GM12873 (cell line): Measurements from ENCODE around the gene CD300LD.

ENCODE experiments used
- CTCF ChIP-seq: IDR thresholded peaks from 2 replicates; pipeline ENCODE4 v1.5.1; 2012; ENCODE audit warnings: low read depth, mild to moderate bottlenecking, moderate library complexity, low read length, control low read depth; ENCODE audit not compliant: insufficient read depth; ENCODE audit errors: missing control alignments

Gene CD300LD

DNA sequence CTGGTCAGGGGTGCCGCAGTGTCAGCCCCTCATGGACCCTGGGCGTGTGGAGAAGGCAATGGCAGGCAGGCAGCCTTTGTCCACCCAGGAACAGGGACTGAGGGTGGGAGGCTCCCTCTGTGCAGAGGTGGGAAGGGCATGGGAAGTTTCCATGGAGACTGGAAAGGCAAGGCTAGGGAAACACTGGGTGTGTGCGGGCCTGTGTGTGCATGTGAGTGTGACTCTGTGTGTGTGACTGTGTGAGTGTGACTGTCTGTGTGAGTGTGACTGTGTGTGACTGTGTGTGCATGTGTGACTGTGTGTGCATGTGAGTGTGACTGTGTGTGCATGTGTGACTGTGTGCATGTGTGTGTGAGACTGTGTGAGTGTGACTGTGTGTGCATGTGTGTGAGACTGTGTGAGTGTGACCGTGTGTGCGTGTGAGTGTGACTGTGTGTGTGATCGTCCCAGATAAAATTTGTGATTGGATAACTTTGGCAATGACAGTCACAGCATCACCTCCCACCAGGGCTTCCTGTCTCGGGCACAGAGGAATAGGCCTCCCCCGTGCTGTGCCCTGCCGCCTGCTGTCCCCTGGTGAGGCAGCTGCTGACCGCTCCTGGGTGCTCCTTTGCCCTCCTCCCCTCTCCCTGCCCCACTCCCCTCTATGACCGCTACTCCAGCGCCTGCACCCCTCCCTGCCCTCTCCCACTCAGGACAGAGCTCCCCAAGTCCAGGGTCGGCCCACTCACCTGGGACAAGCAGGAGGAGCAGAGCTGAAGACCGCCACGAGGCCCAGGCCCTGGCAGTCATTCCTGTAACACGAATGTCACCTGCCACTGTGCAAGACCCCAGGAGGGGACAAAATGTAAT lies 46.9 kb downstream of the CD300LD start:
- TF ChIP-seq CTCF = no peak

GRCh38 chr17:74543891-74544760 lies 48.0 kb downstream of the CD300LD start:
- TF ChIP-seq CTCF = no peak

DNA sequence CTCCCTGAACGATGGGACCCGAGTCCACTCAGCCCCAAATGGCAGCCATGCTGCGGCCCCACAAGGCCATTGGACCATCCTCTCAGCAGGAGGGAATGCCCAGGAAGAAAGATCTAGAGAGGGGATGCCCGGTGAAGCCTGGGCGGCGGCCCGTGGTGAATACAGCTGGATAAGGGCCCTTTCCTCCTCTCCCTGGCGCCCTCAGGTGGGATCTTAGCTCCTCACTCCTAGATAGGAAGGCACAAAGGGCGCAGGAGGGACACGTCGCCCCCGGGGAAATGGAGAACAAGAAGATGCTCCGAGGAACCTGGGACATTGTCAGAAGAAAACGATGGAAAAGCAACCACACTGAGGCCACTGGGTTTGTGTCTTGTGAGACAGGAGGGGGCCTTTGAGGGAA lies 48.7 kb downstream of the CD300LD start:
- TF ChIP-seq CTCF = no peak

DNA sequence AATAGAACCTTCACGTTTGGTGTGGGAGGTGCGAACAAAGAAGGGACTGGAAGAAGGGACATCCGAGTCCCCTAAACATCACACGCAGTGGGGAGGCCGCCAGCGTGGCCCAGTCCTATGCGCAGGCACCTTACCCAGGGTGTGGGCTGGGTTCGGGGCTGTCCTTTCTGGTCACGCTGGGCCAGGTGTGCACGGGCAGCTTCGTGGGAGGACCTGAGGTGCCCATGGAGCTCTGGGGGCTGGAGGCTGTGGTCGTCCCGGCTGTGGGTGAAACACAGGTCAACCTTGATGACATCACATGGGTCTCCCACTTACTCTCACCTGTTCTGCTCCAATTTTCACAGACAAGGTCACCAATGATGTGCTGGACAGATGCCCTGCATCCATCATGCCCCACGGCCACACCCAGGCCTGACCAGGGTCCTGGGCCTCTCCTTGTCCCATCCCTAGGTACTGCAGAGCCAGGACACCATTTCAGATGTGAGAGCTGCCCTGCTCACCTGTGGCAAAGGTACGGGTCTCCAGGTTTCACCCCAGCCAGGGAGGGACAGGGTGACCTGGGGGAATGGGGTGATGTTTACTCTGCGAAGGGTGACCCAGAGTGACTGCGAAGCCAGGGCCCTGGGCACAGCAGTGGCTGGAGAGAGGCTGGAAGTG lies 49.2 kb downstream of the CD300LD start:
- no peak for TF ChIP-seq CTCF

GRCh38 chr17:74542166-74542565 lies 49.9 kb downstream of the CD300LD start:
- no peak for TF ChIP-seq CTCF

- no peak for TF ChIP-seq CTCF
These were observed 50.6 kb downstream of the CD300LD start for GRCh38 chr17:74541176-74542111.
